SKM-1 treated with dmso at 0.1 percent for 144 hours (cell line): ENCODE measurements around the gene PVALEF.
"Not testable (repeated sequence)": the region's sequence is repeated elsewhere in the genome, so short reads cannot be mapped to it uniquely, and the experiment has no call there.

Experiments used
- DNase-seq: peaks from one replicate; lab custom pipeline; 2025; ENCODE audit not compliant: unreplicated experiment; lab: John Stamatoyannopoulos, UW

Gene PVALEF

DNA sequence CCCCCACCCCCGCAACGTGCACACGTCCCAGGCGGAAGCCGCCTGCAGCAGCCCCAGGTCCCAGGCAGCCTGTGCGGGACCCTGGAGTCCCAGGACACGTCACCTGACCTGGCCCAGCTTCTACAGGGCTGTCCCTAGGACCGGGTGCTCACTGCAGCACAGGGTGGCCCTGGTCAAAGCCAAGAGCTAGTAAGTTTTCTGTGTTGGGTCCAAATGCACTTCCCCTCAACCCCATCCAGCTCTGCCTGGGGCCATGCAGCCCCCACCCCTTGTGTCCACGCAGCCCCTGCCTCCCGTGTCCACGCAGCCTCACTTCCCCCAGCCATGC lies 22.1 kb upstream of the PVALEF start:
- DNase-seq: no peak

DNA sequence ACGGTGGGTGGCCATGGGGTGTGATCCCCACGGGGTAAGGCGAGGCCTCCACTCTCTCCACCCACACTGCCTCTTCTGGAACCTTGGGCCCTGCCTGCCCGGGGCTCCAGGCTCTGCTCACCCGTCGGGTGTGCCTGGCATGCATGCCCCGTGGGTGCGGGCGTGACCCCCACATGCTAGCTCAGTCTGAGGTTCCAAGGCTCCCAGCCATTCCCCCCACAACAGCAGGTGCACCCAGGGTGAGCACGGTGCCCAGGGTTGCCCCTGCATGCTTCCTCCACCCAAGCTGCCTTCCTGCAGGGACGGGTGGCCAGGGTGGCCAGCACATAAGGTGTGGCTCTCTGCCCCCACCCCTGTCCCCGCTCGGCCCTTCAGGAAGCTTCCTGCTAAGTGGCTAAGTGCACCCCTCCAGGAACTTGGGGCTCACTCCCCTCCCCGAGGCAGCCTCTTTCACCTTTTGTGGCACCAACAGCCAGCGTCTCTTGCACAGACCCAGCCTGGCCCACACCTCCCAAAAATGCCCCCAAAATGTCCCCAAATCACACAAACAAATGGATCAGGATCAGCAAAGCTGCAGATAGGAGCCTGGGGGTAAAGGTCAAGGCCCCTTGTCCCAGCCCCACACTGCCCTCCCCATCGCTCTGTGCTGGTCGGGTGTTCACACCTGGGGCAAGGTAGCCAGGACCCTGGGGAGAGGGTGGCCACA lies 21.4 kb upstream of the PVALEF start:
- no peak for DNase-seq

DNA sequence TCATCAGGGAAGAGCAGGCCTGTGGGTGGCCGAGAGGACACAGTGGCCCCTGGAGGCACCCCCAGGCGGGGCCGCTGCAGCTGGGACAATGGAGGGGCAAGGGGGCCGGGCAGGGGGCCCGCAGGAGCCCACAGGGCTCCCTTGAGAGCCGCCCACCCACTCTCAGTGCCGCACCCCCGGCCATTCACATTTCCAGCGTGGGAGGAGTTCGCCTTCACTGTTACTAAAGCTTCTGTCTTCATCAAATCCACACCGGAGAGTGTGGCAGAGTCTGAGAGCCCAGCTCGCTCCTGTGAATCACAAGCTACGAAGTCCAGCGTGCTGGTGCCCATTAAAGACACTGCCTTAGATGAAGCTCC lies 20.9 kb upstream of the PVALEF start:
- no peak for DNase-seq

DNA sequence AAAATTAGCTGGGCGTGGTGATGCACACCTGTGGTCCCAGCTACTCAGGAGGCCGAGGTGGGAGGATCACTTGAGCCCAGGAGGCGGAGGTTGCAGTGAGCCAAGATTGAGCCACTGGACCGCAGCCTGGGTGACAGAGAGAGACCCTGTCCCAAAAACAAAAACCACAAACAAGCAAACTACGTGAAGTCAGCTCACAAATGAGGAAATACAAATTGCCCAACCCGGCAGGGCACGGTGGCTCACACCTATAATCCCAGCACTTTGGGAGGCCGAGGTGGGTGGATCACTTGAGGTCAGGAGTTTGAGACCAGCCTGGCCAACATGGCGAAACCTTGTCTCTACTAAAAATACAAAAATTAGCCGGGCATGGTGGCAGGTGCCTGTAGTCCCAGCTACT lies 19.1 kb upstream of the PVALEF start:
- not testable (repeated sequence) for DNase-seq

DNA sequence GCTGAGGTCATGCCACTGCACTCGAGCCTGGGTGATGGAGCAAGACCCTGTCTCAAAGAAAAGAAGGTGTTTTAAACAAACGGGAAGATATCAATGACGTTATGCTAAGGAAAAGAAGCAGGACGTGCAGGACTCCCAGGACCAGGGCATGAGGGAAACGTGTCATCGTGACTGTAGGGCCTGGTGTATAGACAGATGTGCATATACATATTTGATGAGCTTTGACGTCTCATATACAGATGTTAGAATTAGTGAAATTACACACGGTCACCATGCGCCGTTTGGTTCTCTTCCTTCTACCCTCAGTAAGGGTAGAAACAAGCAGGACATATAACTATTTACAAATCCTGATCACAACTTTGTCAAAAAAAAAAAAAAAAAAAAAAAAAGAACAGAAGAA lies 17.6 kb upstream of the PVALEF start:
- no peak for DNase-seq

DNA sequence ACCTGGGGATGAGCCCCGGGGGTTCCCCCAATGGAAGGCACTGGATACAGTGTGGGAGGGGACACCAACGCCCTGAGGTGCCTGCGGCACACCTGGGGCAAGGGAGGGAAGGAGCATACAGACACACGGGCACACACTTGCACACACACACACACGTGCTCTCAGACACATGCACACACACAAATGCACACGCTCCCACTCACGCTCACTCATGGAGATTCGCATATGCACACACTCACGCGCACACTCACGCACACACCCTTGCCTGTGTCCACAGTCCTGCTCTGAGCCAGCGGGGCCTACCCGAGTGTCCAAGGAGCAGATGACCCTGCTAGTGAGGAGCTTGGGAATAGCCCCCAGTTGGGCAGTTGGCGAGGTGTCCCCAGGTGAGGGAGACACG lies 16.7 kb upstream of the PVALEF start:
- DNase-seq: no peak

DNA sequence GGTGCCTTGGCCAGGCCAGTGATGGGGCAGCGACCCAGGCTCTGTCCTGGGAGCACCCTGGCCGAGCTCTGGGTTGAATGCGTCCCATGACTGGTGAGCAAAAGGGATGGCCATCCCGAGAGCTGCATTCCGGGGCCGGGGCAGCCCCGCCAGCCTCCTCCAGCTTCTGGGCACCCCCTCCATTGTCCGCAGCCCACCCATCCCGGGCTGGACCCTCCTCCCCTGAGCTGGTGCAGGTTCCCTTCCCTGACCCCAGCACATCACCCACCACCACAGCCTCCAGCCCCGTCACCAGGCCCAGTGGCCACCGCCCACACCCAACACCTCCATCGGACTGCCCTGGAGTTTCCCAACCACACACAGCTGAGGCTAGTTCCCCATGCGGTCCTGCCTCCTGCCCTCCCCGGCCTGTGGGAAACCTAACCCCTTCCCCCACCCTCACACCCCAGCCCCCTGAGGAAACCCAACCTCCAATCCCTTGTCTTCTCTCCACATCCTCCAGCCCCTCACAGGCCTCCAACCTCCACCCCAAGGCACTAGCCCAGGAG lies 16.2 kb upstream of the PVALEF start:
- DNase-seq: peak; percentile 21

DNA sequence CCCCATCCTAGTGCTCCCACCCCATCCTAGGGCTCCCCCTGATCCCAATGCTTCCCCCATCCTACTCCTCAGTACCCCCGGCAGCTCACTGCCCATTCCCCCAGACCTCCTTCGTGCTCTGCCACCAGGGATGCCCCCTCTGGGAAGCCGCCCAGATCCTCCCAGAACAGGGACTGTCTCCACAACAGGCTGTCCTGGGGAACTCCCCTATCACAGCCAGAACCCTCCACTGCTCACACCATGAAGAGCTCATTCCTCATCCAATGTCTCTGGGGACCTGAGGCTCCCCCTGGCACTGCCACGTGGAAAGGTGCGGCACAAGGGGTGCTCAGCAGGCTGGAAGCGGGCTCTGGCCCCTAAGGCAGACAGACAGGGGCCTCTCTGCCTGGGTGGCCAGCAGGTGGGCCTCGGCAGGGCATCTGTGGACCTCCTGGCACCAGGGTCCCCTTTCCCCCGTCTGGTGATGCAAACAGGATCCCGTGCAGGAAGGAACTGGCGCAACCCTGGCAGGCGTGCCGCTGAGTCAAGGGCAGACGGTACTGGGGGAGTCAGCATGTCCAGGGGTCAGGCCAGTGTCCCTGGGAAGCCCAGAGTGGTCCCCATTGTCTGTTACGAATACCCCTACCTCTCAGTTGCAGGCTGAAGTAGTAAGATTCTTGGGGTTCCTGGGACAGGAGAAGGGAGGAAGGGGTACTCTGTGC lies 14.8 kb upstream of the PVALEF start:
- peak; percentile 45 for DNase-seq

DNA sequence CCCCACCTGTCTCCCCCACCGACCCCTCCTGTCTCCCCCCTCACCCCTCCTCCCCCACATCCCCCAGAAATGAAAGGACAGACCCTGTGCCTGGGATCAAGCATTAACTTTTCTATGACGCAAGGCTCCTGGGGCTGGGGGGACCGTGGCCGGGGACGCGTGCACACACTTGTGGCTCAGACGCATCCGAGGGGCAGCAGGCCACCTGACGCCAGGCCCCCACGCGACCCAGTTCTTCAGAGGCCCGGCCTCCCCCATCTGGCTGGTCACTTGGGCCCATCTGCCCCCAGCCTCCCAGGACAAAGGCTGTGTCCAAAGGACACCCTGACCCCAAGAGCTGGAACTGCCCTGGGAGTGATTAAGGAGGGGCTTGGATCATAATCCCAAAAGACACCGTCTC lies 14.0 kb upstream of the PVALEF start:
- DNase-seq: no peak

DNA sequence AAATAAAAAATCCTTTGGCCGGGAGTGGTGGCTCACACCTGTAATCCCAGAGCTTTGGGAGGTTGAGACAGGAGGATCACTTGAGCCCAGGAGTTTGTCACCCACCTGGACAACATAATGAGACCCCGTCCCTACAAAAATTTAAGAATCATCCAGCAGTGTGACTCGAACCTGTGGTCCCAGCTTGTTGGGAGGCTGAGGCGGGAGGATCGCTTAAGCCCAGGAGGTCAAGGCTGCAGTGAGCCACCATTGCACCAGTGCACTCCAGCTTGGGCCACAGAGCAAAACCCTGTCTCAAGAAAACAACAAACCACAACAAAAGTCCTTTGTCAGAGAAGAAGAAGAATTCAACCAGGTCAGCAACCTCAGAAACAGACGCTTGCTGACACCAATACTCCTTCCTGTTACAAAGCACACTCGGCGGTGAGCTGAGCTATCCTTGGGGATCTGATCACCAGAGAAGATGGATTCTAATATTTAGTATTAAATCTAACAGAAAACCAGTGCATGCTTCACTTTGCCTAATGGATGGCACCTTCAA lies 12.9 kb upstream of the PVALEF start:
- no peak for DNase-seq

DNA sequence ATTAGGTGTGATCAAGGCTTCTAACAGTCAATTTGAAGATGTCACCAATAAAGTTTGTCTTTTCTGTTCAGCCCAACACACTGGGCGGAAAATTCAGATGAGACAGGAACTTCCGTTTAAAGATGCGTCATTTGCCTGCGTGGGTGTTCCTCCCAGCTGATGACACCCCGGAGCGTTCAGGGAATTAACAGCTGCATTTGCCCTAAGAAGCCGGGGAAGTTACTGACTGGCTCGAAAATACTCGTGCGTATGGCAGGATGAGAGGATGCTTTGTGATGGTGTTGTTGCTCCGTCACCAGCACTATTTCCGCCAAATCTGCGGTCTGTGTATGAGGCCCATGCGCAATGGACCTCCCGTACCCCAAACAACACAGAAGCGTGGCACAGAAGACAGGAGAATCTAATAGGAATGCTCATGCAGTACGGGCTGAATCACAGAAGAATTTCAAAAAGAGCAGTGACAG lies 11.9 kb upstream of the PVALEF start:
- DNase-seq: no peak

DNA sequence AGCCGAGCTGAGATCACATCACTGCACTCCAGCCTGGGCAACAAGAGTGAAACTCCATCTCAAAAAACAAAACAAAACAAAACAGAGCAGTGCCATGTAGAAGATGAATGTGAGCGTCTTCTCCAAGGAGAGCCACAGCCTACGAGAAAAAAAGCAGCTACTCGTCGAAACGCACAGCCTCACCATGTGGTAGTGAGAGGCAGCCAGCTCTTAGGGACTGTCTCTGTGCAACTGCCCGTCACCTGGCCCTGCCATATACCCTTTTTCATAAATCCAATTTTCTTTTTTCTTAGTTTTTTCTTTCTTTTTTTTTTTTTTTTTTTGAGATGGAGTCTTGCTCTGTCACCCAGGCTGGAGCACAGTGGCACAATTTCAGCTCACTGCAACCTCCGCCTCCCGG lies 11.3 kb upstream of the PVALEF start:
- not testable (repeated sequence) for DNase-seq

DNA sequence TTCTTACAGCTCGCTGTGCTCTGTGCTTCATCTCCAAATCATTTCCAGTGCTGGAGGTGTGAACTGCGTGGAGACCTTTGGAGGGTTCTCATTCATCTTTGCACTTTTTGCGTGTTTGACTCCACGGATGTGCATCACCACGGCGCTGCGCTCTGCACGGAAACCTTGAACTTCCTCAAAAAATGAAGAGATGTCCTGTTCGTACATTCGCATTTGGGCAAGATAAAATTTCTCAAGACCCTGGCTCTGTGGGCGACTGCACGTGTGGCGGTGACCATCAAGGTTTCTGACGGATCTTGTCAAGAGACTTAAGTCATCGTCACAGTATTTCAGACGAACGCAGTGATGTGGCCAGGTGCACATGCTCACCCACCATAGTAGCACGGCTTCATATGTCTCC lies 10.3 kb upstream of the PVALEF start:
- DNase-seq: no peak

DNA sequence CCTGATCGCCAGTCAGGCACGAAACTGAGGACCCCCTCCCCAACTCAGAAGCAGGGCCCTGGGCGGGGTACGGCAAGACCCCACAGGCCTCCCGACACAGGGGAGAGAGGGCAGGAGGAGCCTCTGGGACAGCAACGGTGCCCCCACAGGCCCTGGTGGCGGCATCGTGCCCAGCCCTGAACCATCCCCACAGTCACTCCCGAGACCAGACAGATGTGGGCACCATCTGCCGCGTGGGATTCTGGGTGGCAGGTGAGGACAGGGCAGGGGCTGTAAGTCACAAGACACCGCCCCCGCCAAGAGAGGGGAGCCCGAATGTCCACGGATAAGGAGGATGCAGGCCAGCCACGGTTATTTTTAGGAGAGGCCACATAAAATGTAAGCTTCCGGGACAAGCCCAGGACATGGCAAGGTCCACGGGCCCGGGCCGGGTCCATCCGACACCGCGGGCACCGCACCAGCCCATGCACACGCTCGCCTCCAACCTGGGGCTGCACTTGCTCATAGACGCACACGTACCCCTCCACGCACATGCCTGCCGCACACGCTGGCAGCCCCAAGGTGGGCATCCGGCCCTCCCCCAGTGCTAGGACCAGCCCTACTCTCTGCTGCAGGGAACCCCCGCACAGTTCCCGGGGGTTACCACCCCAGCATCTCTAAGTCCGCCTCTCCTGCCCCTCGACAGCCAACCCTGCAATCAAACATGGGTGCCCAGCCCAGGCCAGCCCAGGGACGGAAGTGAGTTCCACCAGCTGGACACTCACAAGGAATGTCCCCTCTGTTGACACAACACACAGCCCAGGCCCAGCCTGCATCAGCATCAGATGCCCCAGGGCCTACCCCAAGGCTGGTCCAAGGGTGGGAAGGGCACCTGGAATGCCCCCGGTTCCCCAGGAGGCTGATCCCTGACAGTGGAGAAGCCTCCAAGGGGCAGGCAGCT lies 8.2 kb upstream of the PVALEF start:
- no peak for DNase-seq

DNA sequence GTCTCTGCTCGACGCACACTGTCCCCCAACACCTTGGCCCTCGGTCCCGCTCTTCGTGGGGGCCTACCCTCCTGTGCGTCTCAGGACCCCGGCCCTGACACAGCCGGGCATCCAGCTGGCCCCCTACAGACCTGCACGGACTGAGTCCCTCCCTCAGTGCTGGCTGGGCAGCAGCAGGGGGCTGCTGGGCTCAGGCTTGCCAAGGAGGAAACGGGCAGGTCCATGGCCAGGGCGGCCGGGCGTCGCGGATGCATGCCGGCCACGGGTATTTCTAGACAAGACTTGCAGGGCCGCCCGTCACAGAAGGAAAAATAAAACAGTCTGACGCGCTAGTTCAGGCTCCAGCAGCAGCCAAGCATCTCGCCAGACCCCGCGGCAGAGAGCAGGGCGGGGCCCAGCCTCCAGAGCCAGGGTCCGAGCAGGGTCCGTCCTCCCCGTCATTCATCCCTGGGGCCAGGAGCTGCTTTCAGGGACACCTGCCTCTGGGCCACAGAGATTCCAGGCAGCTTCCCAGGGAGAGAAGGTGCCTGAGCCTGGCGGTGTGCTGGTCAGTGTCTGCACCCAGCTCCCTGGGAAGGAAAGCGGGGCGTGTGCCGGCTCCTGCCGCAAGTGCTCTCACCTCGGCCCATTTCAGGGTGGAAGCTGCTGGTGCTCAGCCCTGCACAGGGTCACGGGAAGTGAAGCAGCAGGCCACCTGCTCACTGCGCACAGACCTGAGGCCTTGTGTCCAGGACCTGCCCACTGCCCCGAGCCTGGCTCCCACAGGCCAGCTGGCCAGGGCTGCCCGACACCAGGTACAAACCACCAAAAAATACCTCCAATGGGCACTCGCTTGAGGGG lies 7.2 kb upstream of the PVALEF start:
- DNase-seq: no peak

DNA sequence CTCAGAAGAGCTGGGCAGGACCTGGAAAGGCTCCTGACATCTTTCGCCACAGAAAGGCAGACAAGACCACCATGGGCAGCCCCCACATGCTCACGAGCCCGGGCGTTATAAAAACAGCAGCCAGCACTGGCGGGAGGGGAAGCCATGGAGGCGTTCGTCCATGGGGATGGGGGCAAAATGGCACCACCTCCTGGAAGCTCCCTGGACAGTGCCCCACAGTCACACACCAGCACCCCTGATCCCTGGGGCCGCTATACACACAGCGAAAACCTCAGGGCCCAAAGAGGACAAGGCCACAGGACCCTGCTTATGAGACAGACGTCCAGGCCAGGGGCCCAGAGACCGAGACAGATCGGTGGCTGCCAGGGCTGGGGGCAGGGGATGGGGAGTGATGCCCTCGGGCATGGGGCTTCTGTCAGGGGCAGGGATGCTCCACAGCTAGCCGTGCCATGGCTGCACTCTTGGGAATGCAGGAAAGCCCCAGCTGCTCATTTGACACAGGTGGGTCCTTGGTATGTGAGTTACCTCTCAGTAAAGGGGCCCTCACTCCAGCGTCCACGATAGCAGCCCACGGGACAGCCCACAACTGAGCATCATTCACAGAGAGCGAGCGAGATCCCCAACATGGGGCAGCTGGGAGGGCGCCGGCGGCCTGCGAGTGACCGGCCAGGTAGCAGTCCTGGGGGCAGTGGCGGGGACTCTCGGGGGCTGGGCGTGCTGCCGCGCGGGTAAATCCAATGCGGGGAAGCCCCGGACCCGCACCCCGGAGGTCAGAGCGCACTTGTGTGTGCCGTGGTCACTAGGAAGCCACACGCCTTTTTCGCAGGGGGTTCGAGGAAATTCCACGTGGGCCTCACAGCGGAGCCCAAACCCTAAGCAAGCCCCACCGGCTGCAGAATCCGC lies 6.4 kb upstream of the PVALEF start:
- DNase-seq: no peak

DNA sequence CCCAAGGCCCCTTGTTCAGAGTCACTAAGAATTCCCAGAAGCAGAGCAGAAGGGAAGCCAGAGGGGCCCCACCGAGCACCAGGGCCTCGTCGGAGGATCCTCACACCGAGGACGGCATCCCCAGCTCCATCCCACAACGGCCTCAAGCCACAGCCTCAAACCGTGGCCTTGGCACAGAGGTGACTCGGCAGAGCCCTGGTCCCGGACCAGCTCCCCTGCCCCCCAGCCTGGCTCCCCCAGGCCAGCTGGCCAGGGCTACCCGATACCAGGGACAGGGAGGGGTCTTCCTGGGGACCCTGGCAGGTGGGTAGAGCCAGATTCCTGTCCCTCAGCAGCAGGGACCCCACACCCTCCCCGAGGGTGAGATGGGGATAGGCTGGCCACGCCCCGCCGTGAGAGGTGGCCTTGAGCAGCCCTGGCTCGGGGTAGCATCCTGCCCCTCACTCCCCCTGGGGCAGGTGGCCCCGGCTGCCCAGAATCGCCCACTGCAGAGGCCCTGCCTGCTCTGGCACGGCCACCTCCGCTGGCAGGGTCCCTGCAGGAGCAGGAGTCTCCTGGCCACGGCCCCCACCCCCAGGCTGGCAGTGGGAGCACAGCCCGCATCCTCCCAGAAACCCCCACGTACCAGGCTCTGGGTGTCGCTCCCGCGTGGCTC lies 5.6 kb upstream of the PVALEF start:
- no peak for DNase-seq

DNA sequence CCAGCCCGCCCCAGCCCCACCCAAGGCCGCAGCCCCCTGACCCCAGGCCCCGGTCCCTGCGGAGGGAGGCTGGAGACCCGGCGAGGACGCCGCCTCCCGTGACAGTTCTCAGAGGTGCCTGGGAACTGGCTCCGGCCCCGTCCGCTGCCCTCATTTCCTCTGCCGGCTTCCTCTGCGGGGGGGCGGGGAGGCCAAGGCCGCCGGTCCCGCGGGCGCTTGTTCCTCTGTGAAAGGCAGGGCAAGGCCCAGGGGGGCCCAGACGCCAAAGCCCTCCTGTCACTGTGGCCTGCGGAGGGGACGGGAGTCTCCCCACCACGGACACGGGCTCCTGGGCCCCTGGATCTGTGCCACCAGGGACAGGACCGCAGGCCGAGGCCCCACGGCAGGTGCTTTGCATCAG lies 5.0 kb upstream of the PVALEF start:
- no peak for DNase-seq
